AG04450 (cell line): ENCODE measurements around the gene ALDH4A1. TPM values are rescaled to one million over a fixed set of nuclear protein-coding genes. Genes with fewer than 3 reads are reported as not detected.

Experiments used
- CTCF ChIA-PET: fragments of 300-600, 350-600 bp; formaldehyde crosslinking; extraction: SDS; loops from one replicate; lab custom pipeline; 2022; ENCODE audit warnings: antibody characterized with exemption, inconsistent platforms; lab: Charles Lee
- POLR2A ChIA-PET: fragments of 350-600 bp; formaldehyde crosslinking; extraction: SDS; loops from one replicate; lab custom pipeline; 2021; ENCODE audit warnings: antibody characterized with exemption, inconsistent platforms; lab: Yijun Ruan, JAX
- DNase-seq: peaks from one replicate; pipeline ENCODE4 v3.0.0-alpha.2; 2011; ENCODE audit warnings: low read depth, low spot score
- H3K27ac ChIP-seq: one replicate; pipeline ENCODE4 v1.5.1; 2012; ENCODE audit warnings: low read depth, low read length, control low read depth
- H3K27me3 ChIP-seq: one replicate; pipeline ENCODE4 v1.6.0; 2012; ENCODE audit warnings: low read length; ENCODE audit not compliant: control insufficient read depth, insufficient read depth
- H3K4me3 ChIP-seq: 2 replicates; pipeline ENCODE4 v1.5.1; 2011; ENCODE audit warnings: mild to moderate bottlenecking, low read depth, low read length, control low read depth
- H3K9me3 ChIP-seq: 2 replicates; pipeline ENCODE4 v1.5.1; 2012; ENCODE audit warnings: low read length; ENCODE audit not compliant: control insufficient read depth, insufficient read depth
- CTCF ChIP-seq: IDR thresholded peaks from 2 replicates; pipeline ENCODE4 v1.5.1; 2011; ENCODE audit warnings: low read depth, low read length, control low read depth, inconsistent platforms
- polyA plus RNA-seq: library from polyadenylated mRNA; depleted of rRNA; stranded (reverse); fragments of >200 nt; gene quantifications from 2 replicates; pipeline ENCODE4 v1.2.3, GENCODE V29; 2011

ALDH4A1 gene
- polyA plus RNA-seq, 1 experiment = 8.8 TPM

- Histone ChIP-seq H3K27ac (no peak overlapping the region), H3K9me3 (no peaks in the 10 kb centered on the region), H3K27me3 (no peaks in the 10 kb centered on the region), H3K4me3 (no peak overlapping the region)
- TF ChIP-seq CTCF = no peak
- DNase-seq = no peak
- ChIA-PET CTCF (interaction anchor here (0.6 to 1.6 kb wide), 3 partner anchors 19 to 188 kb away, joined by 3 to 8 read pairs (median 3); no protein-coding TSS in a partner anchor), POLR2A (no interaction called here)
Observed at GRCh38 chr1:18908911-18909771, 6.8 kb upstream of the ALDH4A1 start.

- no peaks in the 10 kb centered on the region for H3K27me3 ChIP-seq
- no peak for DNase-seq
- POLR2A ChIA-PET = no interaction called here
- peak overlapping the region; percentile 39 for H3K27ac ChIP-seq
- TF ChIP-seq CTCF = no peak
- no peaks in the 10 kb centered on the region for H3K9me3 ChIP-seq
- no peak overlapping the region for H3K4me3 ChIP-seq
- CTCF ChIA-PET = interaction anchor here (0.6 to 3.2 kb wide), 16 partner anchors 14 to 206 kb away, joined by 3 to 25 read pairs (median 8); partner anchors contain the start of gene IFFO2
Observed at GRCh38 chr1:18907917-18908845, 5.8 kb upstream of the ALDH4A1 start.

- Histone ChIP-seq H3K4me3 (no peak overlapping the region), H3K9me3 (no peaks in the 10 kb centered on the region; the same call in 1 of the 2 replicates), H3K27ac (peak overlapping the region; percentile 39), H3K27me3 (no peaks in the 10 kb centered on the region)
- peak; percentile 85 for TF ChIP-seq CTCF
- no peak for DNase-seq
- ChIA-PET CTCF (interaction anchor here (0.6 to 3.2 kb wide), 42 partner anchors 9 to 1041 kb away, joined by 3 to 25 read pairs (median 4); partner anchors contain the start of gene IFFO2), POLR2A (no interaction called here)
Observed at GRCh38 chr1:18907021-18907916, 4.9 kb upstream of the ALDH4A1 start.

GRCh38 chr1:18903291-18903756 is 969 bp upstream of the ALDH4A1 start:
- Histone ChIP-seq H3K9me3 (no peaks in the 10 kb centered on the region; the same call in 1 of the 2 replicates), H3K4me3 (peak overlapping the region; percentile 73), H3K27ac (peak overlapping the region; percentile 92), H3K27me3 (no peaks in the 10 kb centered on the region)
- POLR2A ChIA-PET = interaction anchor here (0.8 to 1.5 kb wide), 5 partner anchors 21 to 188 kb away, joined by 3 to 7 read pairs (median 3); no protein-coding TSS in a partner anchor
- no peak for DNase-seq
- TF ChIP-seq CTCF = no peak
- CTCF ChIA-PET = interaction anchor here (1.2 to 2.4 kb wide), 5 partner anchors 10 to 306 kb away, joined by 3 to 34 read pairs (median 5); no protein-coding TSS in a partner anchor
